HepG2 (cell line): ENCODE data around the gene TNFSF12. TPM values are rescaled to one million over a fixed set of nuclear protein-coding genes. Genes with fewer than 3 reads are reported as not detected.
A peak's percentile ranks its signal among the peaks of the same experiment; 100 is the strongest.

ENCODE experiments used
- ATRX ChIP-seq: sonication (generic); formaldehyde crosslinking; IDR thresholded peaks from 2 replicates; pipeline ENCODE4 v1.4.0; 2020; ENCODE audit warnings: missing genetic modification reagents, borderline replicate concordance
- BRD4 ChIP-seq: sonication (generic); formaldehyde crosslinking; IDR thresholded peaks from 2 replicates; pipeline ENCODE4 v1.4.0; 2020; ENCODE audit warnings: missing genetic modification reagents
- DNMT3B ChIP-seq: conservative IDR thresholded peaks from 2 replicates; pipeline ENCODE4 v1.6.1; 2016; ENCODE audit warnings: missing biosample characterization, control low read depth
- FLYWCH1 ChIP-seq: sonication (generic); formaldehyde crosslinking; IDR thresholded peaks from 2 replicates; pipeline ENCODE4 v1.8.1; 2023; ENCODE audit warnings: mild to moderate bottlenecking, missing genetic modification reagents
- GPBP1L1 ChIP-seq: sonication (generic); formaldehyde crosslinking; IDR thresholded peaks from 2 replicates; pipeline ENCODE4 v1.5.0; 2020; ENCODE audit warnings: mild to moderate bottlenecking, missing genetic modification reagents
- KAT8 ChIP-seq: IDR thresholded peaks from 2 replicates; pipeline ENCODE4 v1.6.1; 2016; ENCODE audit warnings: missing genetic modification reagents, missing compliant biosample characterization
- NR1H2 ChIP-seq: sonication (generic); formaldehyde crosslinking; IDR thresholded peaks from 2 replicates; pipeline ENCODE4 v1.8.1; 2022; ENCODE audit warnings: low read depth, missing genetic modification reagents, borderline replicate concordance
- NR2F2 ChIP-seq: IDR thresholded peaks from 2 replicates; pipeline ENCODE4 v1.6.1; 2012; ENCODE audit warnings: low read depth, inconsistent platforms, borderline replicate concordance
- PBX3 ChIP-seq: sonication (generic); formaldehyde crosslinking; IDR thresholded peaks from 2 replicates; pipeline ENCODE4 v1.8.1; 2023; ENCODE audit warnings: missing genetic modification reagents, inconsistent platforms, borderline replicate concordance
- PHF8 ChIP-seq: sonication (generic); formaldehyde crosslinking; IDR thresholded peaks from 2 replicates; pipeline ENCODE4 v1.5.0; 2020; ENCODE audit warnings: missing genetic modification reagents
- SOX13 ChIP-seq, 3 experiments: fragments of 450-650 bp in 1 of 3; sonication (generic) in 1 of 3; formaldehyde crosslinking in 1 of 3; IDR thresholded peaks in 2 of 3; conservative IDR thresholded peaks in 1 of 3; 2 replicates each; pipeline versions ENCODE4 v1.5.0 to v1.6.1; 2016 to 2020; ENCODE audit warnings: antibody characterized with exemption in 1 of 3, mild to moderate bottlenecking in 1 of 3, missing compliant biosample characterization in 1 of 3, missing genetic modification reagents in 1 of 3, moderate library complexity in 1 of 3
- SOX6 ChIP-seq, 2 experiments: fragments of 450-650 bp in 1 of 2; sonication (generic) in 1 of 2; formaldehyde crosslinking in 1 of 2; IDR thresholded peaks; 2 replicates each; pipeline versions ENCODE4 v1.4.0 to v1.6.1; 2017 to 2020; ENCODE audit warnings: antibody characterized with exemption in 1 of 2, mild to moderate bottlenecking in 1 of 2, missing genetic modification reagents in 1 of 2
- TOPORS ChIP-seq: sonication (generic); formaldehyde crosslinking; IDR thresholded peaks from 2 replicates; pipeline ENCODE4 v1.8.0; 2023; ENCODE audit warnings: mild to moderate bottlenecking, missing genetic modification reagents
- ZKSCAN8 ChIP-seq: IDR thresholded peaks from 2 replicates; pipeline ENCODE4 v1.6.1; 2016; ENCODE audit warnings: borderline replicate concordance, missing genetic modification reagents, missing compliant biosample characterization
- ZNF138 ChIP-seq: sonication (generic); formaldehyde crosslinking; IDR thresholded peaks from 2 replicates; pipeline ENCODE4 v1.5.0; 2020; ENCODE audit warnings: mild to moderate bottlenecking, low read depth, missing genetic modification reagents
- ZNF17 ChIP-seq: sonication (generic); formaldehyde crosslinking; IDR thresholded peaks from 2 replicates; pipeline ENCODE4 v1.5.0; 2020; ENCODE audit warnings: mild to moderate bottlenecking, missing genetic modification reagents
- ZNF558 ChIP-seq: sonication (generic); formaldehyde crosslinking; IDR thresholded peaks from 2 replicates; pipeline ENCODE4 v1.9.0; 2022; ENCODE audit warnings: mild to moderate bottlenecking, missing genetic modification reagents, borderline replicate concordance
- ZNF652 ChIP-seq: IDR thresholded peaks from 2 replicates; pipeline ENCODE4 v1.6.1; 2016; ENCODE audit warnings: low read depth, borderline replicate concordance
- ZNF710 ChIP-seq: sonication (generic); formaldehyde crosslinking; IDR thresholded peaks from 2 replicates; pipeline ENCODE4 v1.5.0; 2020; ENCODE audit warnings: mild to moderate bottlenecking, missing genetic modification reagents, borderline replicate concordance
- ZNF75D ChIP-seq: sonication (generic); formaldehyde crosslinking; IDR thresholded peaks from 2 replicates; pipeline ENCODE4 v1.8.1; 2023; ENCODE audit warnings: missing genetic modification reagents, mild to moderate bottlenecking, borderline replicate concordance
- ZNF773 ChIP-seq: sonication (generic); formaldehyde crosslinking; IDR thresholded peaks from 2 replicates; pipeline ENCODE4 v1.4.0; 2020; ENCODE audit warnings: missing genetic modification reagents, borderline replicate concordance
- ZNF776 ChIP-seq: sonication (generic); formaldehyde crosslinking; IDR thresholded peaks from 2 replicates; pipeline ENCODE4 v1.4.0; 2020; ENCODE audit warnings: mild to moderate bottlenecking, missing genetic modification reagents
- ZNF792 ChIP-seq: IDR thresholded peaks from 2 replicates; pipeline ENCODE4 v1.6.1; 2016
- ZZZ3 ChIP-seq: sonication (generic); formaldehyde crosslinking; IDR thresholded peaks from 2 replicates; pipeline ENCODE4 v1.4.0; 2020; ENCODE audit warnings: missing genetic modification reagents, mild to moderate bottlenecking, borderline replicate concordance
- polyA plus RNA-seq, 8 experiments: library from polyadenylated mRNA; depleted of rRNA in 3 of 8; stranded (reverse) in 7 of 8; unstranded in 1 of 8; fragments of >200 nt; fragmentation: Illumina TruSeq in 4 of 8; extraction: Trizol in 4 of 8; gene quantifications; 2 replicates each; pipeline versions ENCODE4 v1.2.1 to v1.2.3, GENCODE V29; 2011 to 2016; ENCODE audit warnings: low read depth in 4 of 8, missing spikeins in 1 of 8, mixed read lengths in 1 of 8; ENCODE audit not compliant: insufficient read depth in 1 of 8
- total RNA-seq, 5 experiments: library from RNA; depleted of rRNA; stranded (reverse); fragments of >200 nt; fragmentation: Illumina TruSeq; extraction: Trizol; gene quantifications; 2 replicates each; pipeline ENCODE4 v1.2.3, GENCODE V29; 2016; ENCODE audit warnings: low read depth in 1 of 5

TNFSF12 gene
- total and polyA plus RNA-seq, 2 of the 13 experiments (the other 11 are each of a cell fraction or from before 2014, with no cell fraction given), result 0.93 to 7.2 TPM

GRCh38 chr17:7579001-7579833 is 30.4 kb downstream of the TNFSF12 start, which contains the start of gene CD68 (continued):
- TF ChIP-seq ZNF710 (no peak; the same call in 1 of the 2 replicates), PBX3 (CRISPR knock-in tag) (no peak), ZNF773 (no peak), DNMT3B (CRISPR knock-in tag) (no peak), ZZZ3 (no peak), ZNF138 (no peak), GPBP1L1 (CRISPR knock-in tag) (no peak), SOX13 (IDR thresholded peaks at IDR 0.05) (no peak; the same call in 1 of the 2 replicates), SOX13 (CRISPR knock-in tag; conservative IDR thresholded peaks at IDR 0.05 in 1 of 2, IDR thresholded peaks at IDR 0.05 in 1 of 2) (peak; percentile 48 to 85; a peak in 2 of 4 replicates), TOPORS (CRISPR knock-in tag) (no peak), FLYWCH1 (CRISPR knock-in tag) (no peak), ZNF558 (CRISPR knock-in tag) (peak; percentile 56; the same call in 1 of the 2 replicates), ATRX (CRISPR knock-in tag) (no peak), ZKSCAN8 (CRISPR knock-in tag) (no peak; the same call in 1 of the 2 replicates), ZNF776 (CRISPR knock-in tag) (peak; percentile 42; the same call in 1 of the 2 replicates), ZNF652 (no peak), ZNF75D (CRISPR knock-in tag) (no peak), ZNF792 (CRISPR knock-in tag) (peak; percentile 92), PHF8 (CRISPR knock-in tag) (peak; percentile 18; the same call in 1 of the 2 replicates), SOX6 (IDR thresholded peaks at IDR 0.05) (no peak), SOX6 (CRISPR knock-in tag; IDR thresholded peaks at IDR 0.05) (peak; percentile 71), BRD4 (CRISPR knock-in tag) (no peak), ZNF17 (CRISPR knock-in tag) (no peak), KAT8 (peak; percentile 83), NR1H2 (CRISPR knock-in tag) (no peak), NR2F2 (peak; percentile 43)
